Measurements from ENCODE around the gene NAT8.
"Not testable (repeated sequence)": the region's sequence is repeated elsewhere in the genome, so short reads cannot be mapped to it uniquely, and the experiment has no call there.

The NAT8 gene

DNA sequence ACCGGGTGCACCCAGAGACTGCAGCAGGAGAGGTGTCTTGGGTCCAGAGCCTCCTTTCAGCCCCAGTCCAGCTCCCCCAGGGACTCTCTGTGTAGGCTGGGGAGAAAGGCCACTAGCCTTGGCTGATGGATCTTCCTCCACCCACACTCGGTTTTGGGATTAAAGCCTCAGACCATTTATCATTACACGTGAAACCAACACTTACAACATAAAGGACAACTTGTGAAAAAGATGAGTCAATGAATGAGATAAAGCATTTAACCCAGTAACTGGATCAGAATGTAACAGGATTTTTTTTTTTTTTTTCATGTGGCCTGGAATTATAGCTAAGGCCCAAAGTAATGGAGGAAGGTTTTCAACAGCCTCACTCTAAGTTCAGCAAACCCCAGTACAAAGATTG lies 32.1 kb downstream of the NAT8 start:
- Histone ChIP-seq H3K4me1 (ENCODE audit: low read length) (peaks cover 14% of the 10 kb centered on the region), H3K79me2 (ENCODE audit: low read length) (no peaks in the 10 kb centered on the region), H3K27me3 (ENCODE audit: low read depth, low read length) (no peaks in the 10 kb centered on the region), H3K4me2 (ENCODE audit: low read length) (no peak overlapping the region), H3K4me3 (ENCODE audit: low read length) (no peak overlapping the region), H4K20me1 (ENCODE audit: insufficient read depth, low read length) (no peaks in the 10 kb centered on the region), H3K36me3 (replicated peaks; ENCODE audit: low read depth, low read length) (no peaks in the 10 kb centered on the region), H3K27ac (ENCODE audit: low read length) (no peak overlapping the region), H3K9me3 (ENCODE audit: insufficient read depth, low read length) (no peaks in the 10 kb centered on the region), H2AFZ (ENCODE audit: low read depth, low read length) (no peak overlapping the region), H3K9ac (ENCODE audit: low read length) (no peak overlapping the region)
- TF ChIP-seq, protein P1, sequence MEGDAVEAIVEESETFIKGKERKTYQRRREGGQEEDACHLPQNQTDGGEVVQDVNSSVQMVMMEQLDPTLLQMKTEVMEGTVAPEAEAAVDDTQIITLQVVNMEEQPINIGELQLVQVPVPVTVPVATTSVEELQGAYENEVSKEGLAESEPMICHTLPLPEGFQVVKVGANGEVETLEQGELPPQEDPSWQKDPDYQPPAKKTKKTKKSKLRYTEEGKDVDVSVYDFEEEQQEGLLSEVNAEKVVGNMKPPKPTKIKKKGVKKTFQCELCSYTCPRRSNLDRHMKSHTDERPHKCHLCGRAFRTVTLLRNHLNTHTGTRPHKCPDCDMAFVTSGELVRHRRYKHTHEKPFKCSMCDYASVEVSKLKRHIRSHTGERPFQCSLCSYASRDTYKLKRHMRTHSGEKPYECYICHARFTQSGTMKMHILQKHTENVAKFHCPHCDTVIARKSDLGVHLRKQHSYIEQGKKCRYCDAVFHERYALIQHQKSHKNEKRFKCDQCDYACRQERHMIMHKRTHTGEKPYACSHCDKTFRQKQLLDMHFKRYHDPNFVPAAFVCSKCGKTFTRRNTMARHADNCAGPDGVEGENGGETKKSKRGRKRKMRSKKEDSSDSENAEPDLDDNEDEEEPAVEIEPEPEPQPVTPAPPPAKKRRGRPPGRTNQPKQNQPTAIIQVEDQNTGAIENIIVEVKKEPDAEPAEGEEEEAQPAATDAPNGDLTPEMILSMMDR (IDR thresholded peaks at IDR 0.05; ENCODE audit: low read depth, low read length): no peak
- no peak for TF ChIP-seq EZH2phosphoT487 (IDR thresholded peaks at IDR 0.05; ENCODE audit: low read depth)

DNA sequence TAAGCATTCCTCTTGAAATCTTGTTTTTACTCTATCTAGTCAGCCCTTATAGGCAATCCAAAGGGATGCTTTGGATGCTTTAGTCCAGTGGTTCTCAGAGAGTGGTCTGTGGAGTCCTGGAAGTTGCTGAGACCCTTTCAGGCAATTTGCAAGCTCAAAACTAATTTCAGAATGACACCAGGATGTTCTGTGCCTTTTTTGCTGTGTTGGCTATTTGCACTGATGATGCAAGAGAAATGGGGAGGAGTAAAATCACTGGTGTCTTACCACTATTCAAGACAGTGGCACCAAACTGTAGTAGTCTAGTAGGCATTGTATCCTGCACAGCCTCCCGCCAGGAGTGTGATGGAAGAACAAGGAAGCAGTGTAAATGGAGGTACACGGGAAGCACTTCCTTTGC lies 37.6 kb downstream of the NAT8 start:
- not testable (repeated sequence) for H4K20me1 ChIP-seq (ENCODE audit: insufficient read depth, low read length); H3K9me3 ChIP-seq (ENCODE audit: insufficient read depth, low read length); H3K27ac ChIP-seq (ENCODE audit: low read length); H3K27me3 ChIP-seq (ENCODE audit: low read depth, low read length); H2AFZ ChIP-seq (ENCODE audit: low read depth, low read length); H3K9ac ChIP-seq (ENCODE audit: low read length); H3K79me2 ChIP-seq (ENCODE audit: low read length); H3K4me3 ChIP-seq (ENCODE audit: low read length); H3K36me3 ChIP-seq (replicated peaks; ENCODE audit: low read depth, low read length); H3K4me2 ChIP-seq (ENCODE audit: low read length)
- peaks cover 30% of the 10 kb centered on the region for H3K4me1 ChIP-seq (ENCODE audit: low read length)

DNA sequence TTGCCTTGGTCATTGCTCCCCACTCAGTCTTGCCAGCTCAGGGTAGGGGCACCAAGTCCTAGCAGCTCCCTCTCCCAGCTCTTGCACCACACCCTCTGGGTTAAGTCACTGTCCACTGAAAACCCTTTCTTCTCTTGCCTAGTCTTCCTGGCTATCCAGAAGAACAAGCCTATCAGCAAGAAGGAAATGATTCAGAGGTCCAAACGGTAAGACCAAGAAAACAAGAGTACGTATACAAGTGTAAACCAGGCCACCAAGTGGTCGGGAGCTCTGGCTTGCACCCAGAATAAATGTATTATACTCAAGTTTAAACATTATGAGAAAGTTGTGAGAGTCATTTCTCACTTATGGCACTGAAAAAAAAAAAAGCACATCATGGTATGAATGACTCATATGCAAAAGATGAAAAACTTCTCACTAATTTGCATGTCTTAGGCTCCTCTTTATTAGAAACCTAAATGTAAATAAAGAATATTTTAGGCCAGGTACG lies 39.1 kb downstream of the NAT8 start:
- H3K4me3 ChIP-seq (ENCODE audit: low read length): peak overlapping the region; percentile 40; the same call in 1 of the 2 replicates
- H4K20me1 ChIP-seq (ENCODE audit: insufficient read depth, low read length); H3K27me3 ChIP-seq (ENCODE audit: low read depth, low read length); H2AFZ ChIP-seq (ENCODE audit: low read depth, low read length); H3K36me3 ChIP-seq (replicated peaks; ENCODE audit: low read depth, low read length); H3K79me2 ChIP-seq (ENCODE audit: low read length); H3K9me3 ChIP-seq (ENCODE audit: insufficient read depth, low read length): not testable (repeated sequence)
- H3K27ac ChIP-seq (ENCODE audit: low read length): peak overlapping the region; percentile 71
- H3K4me2 ChIP-seq (ENCODE audit: low read length): peak overlapping the region; percentile 78
- H3K4me1 ChIP-seq (ENCODE audit: low read length): peaks cover 30% of the 10 kb centered on the region
- peak overlapping the region; percentile 40; the same call in 1 of the 2 replicates for H3K9ac ChIP-seq (ENCODE audit: low read length)

DNA sequence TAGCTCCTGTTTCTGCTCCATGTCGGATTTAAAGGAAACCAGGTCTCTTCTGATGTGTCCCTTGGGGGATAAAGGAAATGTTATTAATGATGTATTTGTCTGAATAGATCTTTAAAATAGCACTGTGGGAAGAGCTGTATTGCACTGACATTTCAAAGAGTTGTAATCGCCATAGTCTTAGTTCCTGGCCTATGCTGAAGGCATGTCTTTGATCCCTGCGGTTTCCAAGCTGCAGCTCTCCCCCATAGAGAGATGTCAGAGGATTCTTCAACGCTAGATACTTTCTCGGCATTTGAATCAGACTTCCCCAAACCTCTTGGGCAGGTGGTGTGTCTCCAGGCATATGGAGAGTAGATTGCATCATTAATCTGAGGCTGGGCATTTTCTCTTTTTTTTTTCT lies 40.4 kb downstream of the NAT8 start:
- H3K4me2 ChIP-seq (ENCODE audit: low read length): peak overlapping the region; percentile 78
- H3K79me2 ChIP-seq (ENCODE audit: low read length): no peaks in the 10 kb centered on the region
- no peak overlapping the region for H3K27ac ChIP-seq (ENCODE audit: low read length)
- peaks cover 30% of the 10 kb centered on the region for H3K4me1 ChIP-seq (ENCODE audit: low read length)
- peak overlapping the region; percentile 25; the same call in 1 of the 2 replicates for H3K4me3 ChIP-seq (ENCODE audit: low read length)
- no peak overlapping the region; the same call in 1 of the 2 replicates for H3K9ac ChIP-seq (ENCODE audit: low read length)
- no peaks in the 10 kb centered on the region for H3K27me3 ChIP-seq (ENCODE audit: low read depth, low read length)
- no peaks in the 10 kb centered on the region for H3K9me3 ChIP-seq (ENCODE audit: insufficient read depth, low read length)
- H2AFZ ChIP-seq (ENCODE audit: low read depth, low read length): no peak overlapping the region
- no peaks in the 10 kb centered on the region for H4K20me1 ChIP-seq (ENCODE audit: insufficient read depth, low read length)
- TF ChIP-seq, protein P1 (IDR thresholded peaks at IDR 0.05; ENCODE audit: low read depth, low read length): no peak
- no peak for TF ChIP-seq EZH2phosphoT487 (IDR thresholded peaks at IDR 0.05; ENCODE audit: low read depth)
- H3K36me3 ChIP-seq (replicated peaks; ENCODE audit: low read depth, low read length): no peaks in the 10 kb centered on the region

DNA sequence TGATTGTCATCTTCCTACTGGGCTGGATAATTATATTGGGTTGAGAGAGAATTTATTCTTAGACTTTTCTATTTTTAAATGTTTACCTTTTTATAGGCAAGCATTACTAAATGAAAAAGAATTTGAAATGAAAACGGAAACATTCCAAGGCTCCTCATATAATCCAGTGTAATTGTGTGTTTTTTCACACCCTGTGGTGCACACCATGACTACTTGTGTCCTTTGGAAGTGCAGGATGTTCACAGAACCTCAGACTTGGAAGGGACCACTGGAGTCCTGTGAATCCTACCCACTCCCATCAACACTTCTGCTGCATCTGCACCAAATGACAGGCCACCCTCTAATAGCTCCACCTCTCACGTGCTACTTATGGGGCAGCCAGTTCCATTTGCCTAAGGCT lies 48.0 kb downstream of the NAT8 start:
- H3K79me2 ChIP-seq (ENCODE audit: low read length): no peaks in the 10 kb centered on the region
- TF ChIP-seq EZH2phosphoT487 (IDR thresholded peaks at IDR 0.05; ENCODE audit: low read depth): no peak
- TF ChIP-seq, protein P1 (IDR thresholded peaks at IDR 0.05; ENCODE audit: low read depth, low read length): no peak
- H4K20me1 ChIP-seq (ENCODE audit: insufficient read depth, low read length): no peaks in the 10 kb centered on the region
- H3K9me3 ChIP-seq (ENCODE audit: insufficient read depth, low read length): no peaks in the 10 kb centered on the region
- no peak overlapping the region for H3K4me3 ChIP-seq (ENCODE audit: low read length)
- H3K36me3 ChIP-seq (replicated peaks; ENCODE audit: low read depth, low read length): peaks cover 3% of the 10 kb centered on the region
- H3K4me1 ChIP-seq (ENCODE audit: low read length): peaks cover 6% of the 10 kb centered on the region
- H2AFZ ChIP-seq (ENCODE audit: low read depth, low read length): no peak overlapping the region
- H3K27ac ChIP-seq (ENCODE audit: low read length): no peak overlapping the region
- no peaks in the 10 kb centered on the region for H3K27me3 ChIP-seq (ENCODE audit: low read depth, low read length)
- H3K4me2 ChIP-seq (ENCODE audit: low read length): no peak overlapping the region
- no peak overlapping the region for H3K9ac ChIP-seq (ENCODE audit: low read length)
